ENCODE data around the gene PRELP.
"Not testable (repeated sequence)": the region's sequence is repeated elsewhere in the genome, so short reads cannot be mapped to it uniquely, and the experiment has no call there.

The PRELP gene

DNA sequence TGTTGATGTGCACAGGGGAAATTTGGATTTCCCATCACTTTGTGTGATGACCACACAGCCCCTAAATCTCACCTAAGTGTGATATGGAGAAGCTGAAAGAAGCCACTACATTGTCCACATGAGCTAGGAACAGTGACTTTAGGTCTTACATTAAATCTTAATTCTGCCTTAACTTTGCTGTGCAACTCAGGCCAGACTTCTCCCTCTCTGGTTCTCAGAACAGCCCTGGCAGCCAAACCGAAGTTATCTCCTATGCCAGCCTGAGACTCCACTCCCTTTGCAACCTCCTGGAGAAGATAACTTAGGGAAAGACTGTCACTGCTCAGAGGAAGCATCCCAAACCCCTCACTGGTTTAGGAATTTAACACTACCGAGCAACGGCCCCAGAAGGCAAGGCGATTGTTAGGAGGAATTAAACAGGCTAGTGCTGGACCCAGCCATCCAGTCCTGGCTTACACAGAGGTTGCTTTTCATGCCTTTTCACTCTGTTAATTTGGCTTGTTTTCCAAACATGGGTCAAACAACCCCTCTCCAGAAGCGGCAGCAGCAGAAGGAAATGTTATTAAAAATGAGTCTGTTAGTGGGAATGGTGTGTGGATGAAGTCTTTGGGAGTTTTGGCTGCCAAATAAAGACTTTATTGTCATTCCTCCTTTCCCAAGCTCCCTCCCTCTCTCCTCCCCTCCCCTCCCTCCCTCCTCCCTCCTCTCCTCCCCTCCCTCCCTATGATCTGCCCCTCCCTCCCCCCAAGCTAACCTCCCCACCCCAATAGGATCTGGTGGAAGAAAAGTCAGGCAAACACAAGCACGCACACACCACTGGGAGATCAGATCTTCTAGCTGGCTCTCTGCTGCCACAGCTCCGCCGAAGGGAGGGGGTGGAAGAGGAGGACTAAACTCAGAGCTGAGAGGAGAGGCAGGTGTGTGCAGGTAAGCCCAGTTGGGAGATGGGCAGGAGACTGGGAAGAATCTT lies at the start of gene PRELP:
TSS of gene PRELP (plus strand) at position 795 of the 970 bp plus-strand sequence. CDS start 7,379 bp downstream, outside the sequence.
- DNase-seq, result no peak

DNA sequence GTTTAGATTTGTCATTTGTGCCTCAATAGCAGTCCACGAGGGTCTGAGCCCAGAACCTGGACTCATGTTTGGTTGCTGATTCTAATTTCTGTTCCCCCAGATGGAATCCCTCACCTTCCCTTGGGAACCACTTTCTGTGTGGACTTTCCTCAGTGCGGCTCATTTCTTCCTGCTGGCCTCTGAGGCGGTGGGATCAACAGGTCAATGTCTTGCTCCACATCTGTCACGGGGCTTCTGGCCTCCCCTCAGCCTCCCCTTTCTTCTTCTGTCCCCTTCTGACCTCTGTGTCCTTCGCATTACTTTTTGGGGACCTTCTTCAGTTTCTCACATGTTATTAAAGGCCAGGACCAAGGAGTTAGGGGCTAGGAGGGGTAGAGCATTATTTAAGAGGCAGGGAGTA lies 49.2 kb upstream of the PRELP start:
- DNase-seq, result no peak

DNA sequence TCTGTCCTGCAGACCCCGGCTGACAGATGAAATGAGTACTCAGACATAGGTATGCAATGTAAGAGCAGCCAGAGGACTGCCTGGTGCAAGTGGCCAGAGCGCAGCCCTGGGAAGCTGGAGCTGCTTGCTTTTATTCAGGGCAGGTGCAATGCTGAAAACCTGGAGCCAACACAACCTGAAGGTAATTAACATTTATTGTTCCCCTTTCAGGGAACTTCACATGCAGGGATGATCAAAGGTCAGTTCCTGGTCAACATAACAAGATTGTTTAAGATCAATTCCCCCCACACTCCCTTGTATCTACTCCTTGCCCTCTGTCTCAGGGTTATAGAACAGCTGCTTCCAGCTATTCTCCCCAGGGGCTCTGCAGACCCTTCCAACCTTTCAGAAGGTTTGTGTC lies 48.7 kb upstream of the PRELP start:
- DNase-seq, result no peak

DNA sequence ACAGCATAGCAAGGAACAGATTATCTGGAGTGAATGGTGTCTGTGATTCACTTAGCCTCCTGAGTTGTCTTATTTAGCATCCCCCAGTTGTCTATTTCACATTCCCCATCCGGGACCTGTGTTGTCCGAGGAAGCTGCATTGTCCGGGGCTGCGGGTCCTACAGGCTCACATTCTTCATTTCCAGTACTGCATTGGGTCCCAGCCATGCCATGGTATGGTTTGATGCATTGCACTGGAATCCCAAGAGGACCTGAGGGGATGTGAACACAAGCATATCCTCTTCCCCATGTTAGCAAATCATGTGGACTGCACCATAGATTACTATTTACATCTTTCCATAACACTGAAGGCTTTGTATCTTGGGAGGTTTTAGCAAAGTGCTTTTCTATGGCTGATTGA lies 48.2 kb upstream of the PRELP start:
- no peak for DNase-seq

DNA sequence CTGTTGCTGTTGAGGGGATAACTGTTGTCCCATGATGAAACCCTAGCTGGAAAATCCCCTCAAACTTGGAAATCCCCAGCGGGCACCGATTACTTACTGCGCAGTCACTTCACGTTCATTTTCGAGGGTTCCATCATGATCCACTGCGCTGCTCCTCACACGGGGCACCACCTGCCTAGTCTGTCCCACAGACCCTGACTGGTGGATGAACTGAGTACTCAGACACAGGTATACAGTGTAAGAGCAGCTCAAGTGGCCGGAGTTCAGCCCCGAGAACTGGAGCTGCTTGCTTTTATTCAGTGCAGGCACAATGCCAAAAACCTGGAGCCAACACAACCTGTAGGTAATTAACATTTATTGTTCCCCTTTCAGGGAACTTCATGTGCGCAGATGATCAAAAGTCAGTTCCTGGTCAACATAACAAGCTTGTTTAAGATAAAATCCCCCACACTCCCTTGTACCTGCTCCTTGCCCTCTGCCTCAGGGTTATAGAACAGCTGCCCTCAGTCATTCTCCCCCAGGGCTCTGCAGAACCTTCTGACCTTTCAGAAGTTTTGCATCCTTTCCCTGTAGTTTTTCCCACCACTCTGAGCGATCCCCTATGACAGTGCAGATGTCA lies 46.5 kb upstream of the PRELP start:
- no peak for DNase-seq

DNA sequence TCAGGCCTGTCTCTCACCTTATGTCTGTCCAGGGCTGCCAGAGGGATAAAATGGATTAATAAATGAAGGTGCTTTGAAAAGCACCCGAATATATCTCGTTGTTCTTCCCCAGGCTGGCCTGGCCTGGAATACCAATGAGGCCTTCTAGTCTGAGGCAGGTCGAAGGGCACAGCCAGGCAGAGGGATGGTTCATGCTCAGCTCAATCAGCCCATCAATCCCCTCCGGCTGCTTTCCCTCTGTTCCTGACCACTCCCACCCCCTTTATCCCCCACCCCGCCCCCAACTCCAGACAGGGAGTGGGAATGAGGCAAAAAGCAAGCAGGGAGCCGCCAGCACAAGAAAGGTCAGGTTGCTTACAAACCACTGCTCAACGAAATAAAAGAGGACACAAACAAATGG lies 40.0 kb upstream of the PRELP start:
- no peak for DNase-seq

DNA sequence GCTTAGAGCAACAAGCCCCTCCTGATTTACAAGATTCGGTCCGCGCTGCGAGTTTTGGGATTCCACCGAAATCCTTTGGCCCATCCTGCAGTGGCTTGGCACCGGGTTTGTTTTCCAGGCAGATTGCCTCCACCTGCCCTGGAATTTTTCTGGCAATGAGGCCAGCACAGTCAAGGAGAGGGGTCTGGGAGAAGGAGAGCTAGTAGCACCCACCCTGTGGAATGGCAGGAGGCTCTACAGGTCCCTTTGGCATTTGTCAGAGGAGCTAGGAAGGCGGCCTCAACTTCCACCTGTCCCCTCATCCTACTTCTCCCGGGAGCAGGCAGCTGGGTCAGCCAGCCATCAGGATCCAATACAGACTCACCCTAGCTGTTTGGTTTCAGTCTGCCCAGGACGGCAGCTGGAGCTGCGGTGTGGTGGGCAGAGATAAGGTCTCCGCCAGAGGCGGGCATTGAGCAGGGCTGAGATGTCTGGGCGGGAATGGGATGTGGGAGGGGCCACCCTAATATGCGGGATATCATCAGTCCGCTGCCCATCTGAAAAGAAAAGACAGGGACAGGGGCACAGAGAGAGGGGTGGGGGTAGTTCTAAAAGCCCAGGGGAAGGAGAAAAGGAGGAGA lies 37.8 kb upstream of the PRELP start:
- no peak for DNase-seq

DNA sequence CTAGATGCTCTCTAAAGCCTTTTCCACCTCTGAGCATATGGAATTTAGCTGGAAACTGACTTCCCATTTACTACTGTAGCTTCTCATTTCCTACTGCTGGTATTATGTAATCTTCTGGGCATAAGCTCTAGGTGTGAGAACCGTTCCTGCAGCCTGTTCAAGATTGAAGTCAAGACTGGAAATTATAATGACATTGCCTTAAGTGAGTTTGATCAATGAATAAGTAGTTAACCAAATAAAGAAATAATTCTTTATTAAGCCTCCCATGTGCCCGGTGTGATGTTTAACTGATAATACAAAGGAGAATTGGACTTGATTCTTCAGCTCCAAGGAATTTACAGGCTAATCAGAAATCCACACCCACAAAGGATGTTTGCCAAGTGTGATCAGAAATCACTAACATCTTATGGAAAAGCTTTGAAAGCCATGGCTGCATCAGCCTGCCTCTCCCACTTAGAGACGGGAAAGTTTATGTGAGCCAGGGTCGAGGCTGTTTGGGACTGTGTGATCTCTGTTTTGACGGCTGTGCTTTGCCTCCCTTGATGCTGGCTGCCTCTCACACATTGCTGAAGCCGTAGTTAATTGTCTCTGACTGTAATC lies 36.4 kb upstream of the PRELP start:
- no peak for DNase-seq

DNA sequence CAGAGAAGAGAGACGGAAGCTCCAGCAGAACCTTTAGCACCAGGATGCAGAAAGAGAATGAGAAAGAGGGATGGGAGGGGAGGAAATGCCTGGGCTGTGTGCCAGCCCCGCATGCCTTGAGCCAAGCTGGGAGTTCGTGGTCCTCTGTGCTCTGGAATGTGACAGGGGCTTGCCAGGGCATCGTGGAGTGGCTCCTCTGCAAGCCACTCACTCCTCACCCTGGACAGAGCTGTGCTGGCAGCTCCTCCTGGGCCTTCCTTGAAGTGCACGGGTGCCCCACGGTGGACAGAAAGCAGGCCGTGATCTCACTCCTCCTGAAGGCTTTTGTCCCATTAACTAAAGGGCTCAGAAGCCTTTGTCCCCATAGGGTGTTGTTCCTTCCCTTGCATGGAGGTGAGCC lies 34.8 kb upstream of the PRELP start:
- DNase-seq, result no peak

DNA sequence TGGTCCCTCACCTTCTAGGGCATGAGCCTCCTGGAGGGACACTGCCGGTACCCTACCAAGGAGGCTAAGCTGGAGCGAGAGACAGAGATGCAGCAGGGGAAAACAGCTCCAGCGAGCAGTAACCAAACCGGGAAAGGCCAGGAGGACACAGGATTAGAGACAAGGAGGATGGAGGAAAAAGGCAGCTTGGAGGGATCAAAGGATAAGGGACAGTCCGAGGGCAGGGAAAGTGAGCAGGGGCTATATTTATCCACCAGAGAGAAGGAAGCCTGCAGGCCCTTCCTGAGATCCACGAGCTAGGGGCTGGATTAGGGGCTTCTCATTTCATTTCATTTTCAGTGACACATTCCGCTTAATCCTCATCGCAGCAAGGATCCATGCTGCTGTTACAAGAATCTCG lies 33.8 kb upstream of the PRELP start:
- no peak for DNase-seq

DNA sequence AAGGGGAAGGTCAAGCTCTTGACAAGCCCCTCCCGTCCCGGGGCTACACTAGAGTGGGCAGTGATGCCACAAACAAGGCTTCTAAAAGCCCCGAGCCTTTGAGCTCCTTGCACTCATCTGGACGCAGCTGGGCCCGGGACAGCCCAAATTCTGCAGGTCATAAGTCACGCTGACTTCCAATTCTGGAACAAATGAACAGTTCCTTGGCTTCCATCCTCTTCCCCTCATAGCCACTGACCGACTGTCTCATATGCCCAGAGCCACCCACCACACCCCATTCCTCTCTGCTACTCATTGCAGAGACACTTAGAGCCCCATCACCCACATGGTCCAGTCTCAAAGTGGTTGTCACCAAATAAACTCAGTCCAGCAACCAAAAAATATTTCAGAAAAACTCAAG lies 32.8 kb upstream of the PRELP start:
- no peak for DNase-seq

DNA sequence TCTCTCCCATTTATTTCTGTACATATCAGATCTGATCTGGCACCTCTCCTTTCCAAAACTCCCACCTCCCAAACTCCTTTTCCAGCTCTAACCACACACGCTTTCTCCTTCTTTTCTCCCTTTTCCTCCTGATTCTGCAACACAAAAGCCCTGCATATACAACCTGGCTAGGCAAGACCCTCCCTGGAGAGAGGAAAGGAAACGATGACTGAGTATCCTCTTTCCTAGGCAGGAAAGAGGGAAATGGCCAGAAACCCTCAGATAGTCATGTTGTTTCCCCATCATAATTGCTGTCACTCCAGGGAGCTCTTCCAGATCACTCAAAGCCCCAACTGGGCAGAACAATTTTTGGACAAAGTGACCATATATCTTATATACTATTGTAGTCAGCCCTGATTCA lies 32.3 kb upstream of the PRELP start:
- no peak for DNase-seq

DNA sequence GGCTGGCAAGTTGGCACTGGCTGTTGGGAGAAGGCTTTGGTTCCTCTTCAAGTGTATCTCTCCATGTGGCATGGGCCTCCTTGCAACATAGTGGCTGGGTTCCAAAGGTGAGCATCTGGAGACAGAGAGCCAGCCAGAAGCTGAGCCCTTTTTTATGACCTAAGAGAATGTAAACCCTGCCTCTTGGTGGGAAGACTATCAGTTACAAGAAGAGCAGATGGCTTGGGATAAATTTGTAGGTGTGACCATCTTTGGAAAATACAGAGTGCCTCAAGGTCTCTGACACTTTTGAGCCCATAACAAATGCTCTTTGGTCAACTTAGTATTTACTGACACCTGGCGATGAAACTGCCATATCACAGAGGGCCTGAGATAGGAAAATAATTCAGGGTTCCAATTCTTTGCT lies 31.4 kb upstream of the PRELP start:
- no peak for DNase-seq

DNA sequence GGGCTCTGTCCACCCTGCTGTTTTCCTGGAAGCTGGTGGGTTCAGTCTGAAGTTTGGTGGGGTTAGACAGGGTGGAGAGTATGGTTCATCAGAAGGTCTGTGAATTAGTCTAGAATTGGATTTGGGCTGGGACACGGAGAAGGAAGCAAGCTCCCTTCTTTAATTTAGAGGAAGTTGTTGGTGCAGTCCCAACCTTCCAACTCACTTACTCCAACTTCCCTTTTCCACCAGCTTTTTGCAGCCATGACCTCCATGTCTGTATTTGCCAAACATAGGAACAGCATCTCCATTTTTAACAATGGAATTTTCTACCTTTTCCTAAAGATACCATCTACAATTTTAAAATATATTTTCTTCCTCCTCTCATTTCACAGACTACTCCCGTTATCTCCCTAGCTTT lies 28.5 kb upstream of the PRELP start:
- DNase-seq, result no peak

DNA sequence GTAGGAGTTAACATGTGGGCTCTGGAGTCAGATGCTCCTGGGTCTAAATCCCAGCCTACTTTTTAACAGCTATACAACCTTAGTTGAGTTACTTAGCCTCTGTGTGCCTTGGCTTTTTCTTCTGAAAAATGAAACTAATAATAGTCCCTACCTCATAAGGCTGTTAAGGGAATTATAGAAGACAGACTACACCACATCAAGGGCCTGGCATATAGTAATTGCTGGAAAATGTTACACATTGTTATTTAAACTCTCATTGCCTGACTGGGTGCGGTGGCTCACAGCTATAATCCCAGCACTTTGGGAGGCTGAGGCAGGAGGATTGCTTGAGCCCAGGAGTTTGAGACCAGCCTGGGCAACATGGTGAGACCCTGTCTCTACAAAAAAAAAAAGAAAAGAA lies 28.0 kb upstream of the PRELP start:
- DNase-seq, result not testable (repeated sequence)

DNA sequence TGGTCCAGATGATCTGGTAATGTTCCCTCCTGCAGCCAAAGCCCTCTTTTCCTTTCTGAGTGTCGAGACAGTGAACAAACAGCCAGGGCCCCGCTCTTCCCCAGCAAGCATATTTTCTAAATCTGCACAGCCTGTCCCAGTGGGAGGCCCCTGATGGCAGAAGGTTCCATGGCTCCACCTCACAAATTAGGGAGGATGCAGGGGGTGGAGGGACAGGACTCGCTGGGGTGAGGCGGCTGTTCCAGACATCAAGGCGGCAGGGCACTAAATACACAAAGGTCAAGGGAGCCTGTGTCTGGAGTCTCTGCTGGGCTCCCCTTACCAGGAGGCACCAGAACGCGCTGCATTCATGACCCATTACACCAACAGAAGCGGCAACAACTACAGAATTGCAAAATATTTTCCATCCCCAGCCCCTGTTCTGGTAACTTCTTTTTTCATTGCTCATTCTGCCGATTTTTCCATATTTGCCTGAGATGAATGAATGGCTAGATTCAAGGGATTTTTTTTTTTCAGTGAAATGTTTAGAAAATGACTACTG lies 27.0 kb upstream of the PRELP start:
- DNase-seq, result no peak

DNA sequence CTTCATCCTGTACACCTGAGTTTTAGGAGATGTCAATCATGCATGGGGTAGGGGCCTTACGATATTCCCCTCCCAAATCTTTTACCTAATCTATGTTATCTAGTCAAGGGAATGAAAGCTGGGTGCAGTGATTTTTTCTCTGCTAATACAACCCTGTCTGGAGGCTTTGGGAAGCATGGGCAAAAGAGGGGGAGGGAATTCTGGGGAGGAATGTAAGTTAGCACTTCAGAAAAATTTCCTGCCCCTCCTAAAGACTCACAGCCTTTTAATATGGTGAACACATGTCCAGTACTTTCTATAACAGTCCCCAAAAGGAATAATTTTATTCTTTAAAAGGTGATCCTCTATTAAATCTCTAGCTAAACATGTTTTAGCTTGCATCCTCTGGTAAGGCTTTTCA lies 25.6 kb upstream of the PRELP start:
- DNase-seq, result no peak

DNA sequence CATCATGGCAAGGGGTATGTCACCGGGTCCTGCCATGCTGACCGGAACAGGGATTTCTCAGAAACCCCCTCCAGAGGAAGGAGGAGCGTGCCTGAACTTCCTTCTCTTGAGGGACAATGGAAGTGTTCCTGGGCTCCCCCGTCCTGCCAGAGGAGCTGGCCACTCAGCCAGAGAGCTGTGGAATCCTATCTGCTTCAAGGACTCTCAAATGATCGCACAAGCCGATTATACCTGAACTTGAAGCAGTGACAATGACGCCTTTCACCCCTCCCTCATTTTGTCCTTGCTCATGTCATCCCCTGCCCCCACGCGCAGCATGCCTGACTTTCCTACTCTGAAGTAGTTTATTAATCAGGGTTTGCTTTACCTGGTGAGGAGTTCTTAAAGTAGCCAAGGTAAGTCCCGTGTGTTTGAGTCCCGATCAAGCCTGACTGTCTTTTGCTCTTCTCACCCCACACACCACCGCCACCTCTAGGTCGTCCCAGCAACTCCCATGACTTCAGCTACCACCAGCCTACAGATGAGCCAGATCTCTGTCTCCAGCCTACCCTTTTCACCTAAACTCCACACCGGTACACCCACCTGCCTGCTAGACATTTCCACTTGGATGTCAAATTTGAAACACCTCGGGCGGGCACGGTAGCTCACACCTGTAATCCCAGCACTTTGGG lies 25.0 kb upstream of the PRELP start:
- DNase-seq, result no peak

DNA sequence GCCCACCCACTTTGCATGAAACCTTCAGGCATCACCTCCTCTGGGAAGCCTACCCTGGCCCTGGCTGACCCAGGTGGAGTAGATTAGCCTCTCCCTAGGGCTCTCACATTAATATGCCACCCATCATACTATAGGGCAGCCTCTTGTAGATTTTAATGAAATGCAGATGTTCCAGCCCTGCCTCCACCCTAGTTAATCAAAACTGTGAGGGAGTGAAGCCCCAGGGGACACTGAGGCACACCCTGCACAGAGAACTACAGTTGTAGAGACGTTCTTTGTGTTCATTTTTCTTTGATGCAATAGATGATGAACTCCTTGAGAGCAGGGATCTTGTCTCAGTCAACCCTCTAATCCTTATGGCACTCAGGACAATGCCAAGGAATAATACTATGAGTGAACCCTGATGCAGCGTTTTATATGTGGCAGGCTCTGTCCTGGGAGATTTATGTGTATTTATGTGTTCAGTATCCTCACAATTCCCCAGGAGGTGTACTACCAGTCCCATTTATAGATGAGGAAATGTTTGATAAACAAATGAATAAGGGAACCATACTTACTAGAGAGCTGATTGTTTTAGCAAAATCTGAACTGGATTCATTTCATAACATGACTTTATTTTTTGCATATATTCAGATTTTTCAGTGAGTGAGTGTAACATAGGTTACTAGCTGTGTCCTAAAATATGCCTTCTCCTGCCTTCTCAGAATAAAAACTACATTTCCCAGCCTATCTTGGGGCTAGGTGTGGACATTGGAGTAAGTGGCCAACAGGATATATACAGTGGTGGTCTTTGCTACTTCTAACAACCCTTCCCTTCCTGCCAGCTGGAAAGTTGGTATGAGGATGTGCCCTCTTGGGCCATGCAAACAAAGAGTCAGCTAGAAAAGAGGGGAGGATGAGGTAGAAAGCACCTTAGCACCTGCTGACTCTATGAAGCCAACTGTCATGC lies 23.5 kb upstream of the PRELP start:
- no peak for DNase-seq

DNA sequence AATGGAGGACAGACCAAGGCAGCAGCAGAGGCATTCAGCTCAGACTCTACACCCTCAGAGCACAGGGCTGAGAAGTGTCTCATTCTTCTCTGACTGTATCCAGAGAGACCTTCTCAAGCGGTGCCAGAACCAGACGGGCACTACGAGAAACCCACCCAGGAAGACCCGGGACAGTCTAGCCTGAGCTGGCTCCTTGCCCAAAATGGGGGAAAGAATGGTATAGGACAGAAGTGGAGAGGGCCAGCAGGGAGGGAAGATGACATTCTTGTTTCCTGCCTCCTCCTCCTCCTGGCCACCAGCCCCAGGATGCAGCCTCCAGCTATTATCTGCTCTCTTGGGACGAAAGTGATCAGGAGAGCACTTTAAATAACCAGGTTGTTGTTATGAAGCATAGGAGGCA lies 22.6 kb upstream of the PRELP start:
- DNase-seq, result no peak

DNA sequence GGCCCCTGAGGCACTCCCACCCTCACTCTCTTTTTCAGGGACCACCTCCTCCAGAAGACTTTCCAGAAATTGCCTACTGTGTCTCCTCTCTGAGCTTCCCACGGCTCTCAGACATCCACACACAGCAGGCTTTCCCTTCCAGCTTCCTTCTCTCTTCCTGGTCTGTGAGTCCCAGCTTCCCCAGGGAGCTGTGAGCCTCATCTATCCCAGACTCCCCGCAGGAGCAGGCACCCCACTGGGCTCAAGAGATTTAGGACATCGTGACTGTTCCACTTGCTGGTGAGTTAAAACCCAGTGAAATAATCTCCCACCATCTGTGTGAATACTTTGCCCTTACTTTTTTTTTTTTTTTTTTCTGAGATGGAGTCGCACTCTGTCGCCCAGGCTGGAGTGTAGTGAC lies 22.0 kb upstream of the PRELP start:
- no peak for DNase-seq
